ENCODE results near the gene BLZF1. TPM values are rescaled to one million over a fixed set of nuclear protein-coding genes. Genes with fewer than 3 reads are reported as not detected.

Gene BLZF1
- total RNA-seq, 1 experiment from 2014 or later: 14.3 TPM

DNA sequence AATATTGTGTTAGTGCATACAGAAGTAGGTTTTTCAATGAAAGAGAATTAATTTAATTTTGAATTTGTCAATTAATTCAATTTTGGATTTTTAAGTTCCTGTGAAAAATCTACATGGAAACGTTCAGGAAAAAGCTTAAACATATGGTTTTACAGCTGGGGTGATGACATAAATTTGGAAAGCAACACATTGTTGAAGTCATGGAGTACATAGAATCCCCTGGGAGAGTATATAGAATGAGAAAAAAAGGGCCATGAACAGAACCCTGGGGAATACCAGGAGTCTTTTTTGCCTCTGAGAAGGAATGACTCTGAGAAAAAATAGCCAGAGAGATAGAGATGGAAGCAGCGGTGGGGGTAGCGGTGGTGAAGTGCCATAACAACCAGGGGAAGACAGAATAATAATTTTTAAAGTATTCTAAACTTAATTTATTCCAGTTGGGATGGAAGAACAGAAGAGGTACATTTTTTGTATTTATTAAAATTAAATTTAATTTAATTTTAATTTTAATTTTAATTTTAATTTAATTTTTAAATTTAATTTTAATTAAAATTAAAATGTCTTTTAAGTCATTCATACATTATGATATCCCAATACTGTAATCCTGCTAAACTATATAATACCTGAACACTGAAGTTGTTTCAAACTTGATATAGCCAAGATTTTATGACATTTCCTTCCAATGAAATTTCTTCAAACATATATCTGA is 49.3 kb upstream of the BLZF1 start:
- Mint-ChIP-seq H3K27me3 (ENCODE audit: low read depth) (no peaks in the 10 kb centered on the region), H3K9me3 (no peaks in the 10 kb centered on the region; a peak in 1 of 5 replicates), H3K27ac (no peak overlapping the region), H3K4me3 (no peak overlapping the region), H3K4me1 (peaks cover 3% of the 10 kb centered on the region in 2 experiments; a peak in 3 of 4 replicates), H3K36me3 (ENCODE audit: insufficient read depth in 1 of 3, low read depth in 3 of 3) (peaks cover 0 to 1% (median 0%) of the 10 kb centered on the region in 3 experiments; a peak in 1 of 7 replicates)
- no peak overlapping the region for H3T11ph ChIP-seq (ENCODE audit: low read length)
- no peaks in the 10 kb centered on the region for H3K27me3 ChIP-seq (ENCODE audit: insufficient read depth, low read length)
- H2BK20ac ChIP-seq (ENCODE audit: low read depth, low read length, poor library complexity, severe bottlenecking): no peak overlapping the region
- no peaks in the 10 kb centered on the region for H3K79me1 ChIP-seq (ENCODE audit: insufficient read depth, low read depth, low read length, poor library complexity, severe bottlenecking)
- H2BK5ac ChIP-seq (ENCODE audit: insufficient read length, low read length): no peak overlapping the region
- no CpG with 5 or more reads among the region's 3 CpGs for WGBS (ENCODE audit: extremely low coverage, insufficient read length, low lambda C conversion rate)
- H3K27ac ChIP-seq (ENCODE audit: insufficient read length, low read depth, low read length): no peak overlapping the region
- TF ChIP-seq, protein P1, sequence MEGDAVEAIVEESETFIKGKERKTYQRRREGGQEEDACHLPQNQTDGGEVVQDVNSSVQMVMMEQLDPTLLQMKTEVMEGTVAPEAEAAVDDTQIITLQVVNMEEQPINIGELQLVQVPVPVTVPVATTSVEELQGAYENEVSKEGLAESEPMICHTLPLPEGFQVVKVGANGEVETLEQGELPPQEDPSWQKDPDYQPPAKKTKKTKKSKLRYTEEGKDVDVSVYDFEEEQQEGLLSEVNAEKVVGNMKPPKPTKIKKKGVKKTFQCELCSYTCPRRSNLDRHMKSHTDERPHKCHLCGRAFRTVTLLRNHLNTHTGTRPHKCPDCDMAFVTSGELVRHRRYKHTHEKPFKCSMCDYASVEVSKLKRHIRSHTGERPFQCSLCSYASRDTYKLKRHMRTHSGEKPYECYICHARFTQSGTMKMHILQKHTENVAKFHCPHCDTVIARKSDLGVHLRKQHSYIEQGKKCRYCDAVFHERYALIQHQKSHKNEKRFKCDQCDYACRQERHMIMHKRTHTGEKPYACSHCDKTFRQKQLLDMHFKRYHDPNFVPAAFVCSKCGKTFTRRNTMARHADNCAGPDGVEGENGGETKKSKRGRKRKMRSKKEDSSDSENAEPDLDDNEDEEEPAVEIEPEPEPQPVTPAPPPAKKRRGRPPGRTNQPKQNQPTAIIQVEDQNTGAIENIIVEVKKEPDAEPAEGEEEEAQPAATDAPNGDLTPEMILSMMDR (conservative IDR thresholded peaks at IDR 0.05): no peak
- no peak overlapping the region for H2AK5ac ChIP-seq (ENCODE audit: insufficient read length, low read length)
- no peak overlapping the region for H3K14ac ChIP-seq (ENCODE audit: insufficient read depth, low read length)
- H2BK12ac ChIP-seq (ENCODE audit: insufficient read length, low read depth, low read length): no peak overlapping the region
- no peak for DNase-seq
- no peak overlapping the region for H4K8ac ChIP-seq (replicated peaks; ENCODE audit: insufficient read length, low read depth, low read length)
- no peak overlapping the region for H3K23ac ChIP-seq (ENCODE audit: insufficient read length, low read depth, low read length)
- H3K4me2 ChIP-seq (ENCODE audit: insufficient read depth, insufficient read length, low read length): no peak overlapping the region
- H3K23me2 ChIP-seq (ENCODE audit: insufficient read length, low read depth, low read length, poor library complexity, severe bottlenecking): no peaks in the 10 kb centered on the region
- no peaks in the 10 kb centered on the region for H4K20me1 ChIP-seq (ENCODE audit: control insufficient read depth, insufficient read depth, insufficient read length)
- H3K4me1 ChIP-seq (ENCODE audit: insufficient read depth, low read length): no peaks in the 10 kb centered on the region; the same call in 1 of the 2 replicates
- no peaks in the 10 kb centered on the region for H3K9me3 ChIP-seq (ENCODE audit: control insufficient read depth, low read depth, low read length)
- H3K79me2 ChIP-seq (ENCODE audit: insufficient read depth, low read length): no peaks in the 10 kb centered on the region
- H3K9ac ChIP-seq (ENCODE audit: extremely low read depth, insufficient read length, low read length): no peak overlapping the region
- H3K4ac ChIP-seq (ENCODE audit: low read depth, low read length): no peak overlapping the region
- no peak overlapping the region for H4K5ac ChIP-seq (ENCODE audit: insufficient read length, low read depth, low read length)
- no peak overlapping the region for H3K56ac ChIP-seq (ENCODE audit: insufficient read length, low read depth, low read length)
- H2BK120ac ChIP-seq (ENCODE audit: low read depth, low read length, poor library complexity, severe bottlenecking): no peak overlapping the region
- H2BK15ac ChIP-seq (ENCODE audit: low read depth, low read length): no peak overlapping the region
- H2AFZ ChIP-seq (ENCODE audit: low read length): no peak overlapping the region
- H4K91ac ChIP-seq (ENCODE audit: insufficient read length, low read depth, low read length): no peak overlapping the region
- no peak overlapping the region for H3K18ac ChIP-seq (ENCODE audit: insufficient read length, low read depth, low read length)
